HEK293 (cell line): ENCODE results near the gene ASNSD1.
A peak's percentile ranks its signal among the peaks of the same experiment; 100 is the strongest.

Experiments used
- CTCF ChIA-PET: fragments of 350-600 bp; formaldehyde crosslinking; extraction: SDS; loops from one replicate; lab custom pipeline; 2021; ENCODE audit warnings: antibody characterized with exemption; lab: Yijun Ruan, JAX
- POLR2A ChIA-PET: fragments of 300-600 bp; formaldehyde crosslinking; extraction: SDS; loops from one replicate; lab custom pipeline; 2020; ENCODE audit warnings: antibody characterized with exemption, inconsistent platforms; lab: Yijun Ruan, JAX
- H3K27ac ChIP-seq: fragments of 200-500 bp; sonication (Bioruptor generic); 2 replicates; pipeline ENCODE4 v1.5.1; 2014; ENCODE audit warnings: low read depth, low read length, control low read depth, inconsistent platforms; ENCODE audit errors: extremely low read depth
- H3K36me3 ChIP-seq, 2 experiments: fragments of 200-500 bp in 1 of 2; sonication (Bioruptor generic) in 1 of 2; 1 replicate in 1 of 2; 2 replicates in 1 of 2; pipeline ENCODE4 v1.5.1; 2014 to 2017; ENCODE audit warnings: inconsistent platforms in 2 of 2, low read length in 2 of 2; ENCODE audit not compliant: control insufficient read depth in 2 of 2, insufficient read depth in 1 of 2
- H3K4me1 ChIP-seq: fragments of 200-500 bp; sonication (Bioruptor generic); 2 replicates; pipeline ENCODE4 v1.5.1; 2014; ENCODE audit warnings: mild to moderate bottlenecking, low read length, inconsistent platforms; ENCODE audit not compliant: control insufficient read depth, insufficient read depth
- H3K4me3 ChIP-seq: 2 replicates; pipeline ENCODE4 v1.5.1; 2011; ENCODE audit warnings: low read depth, mild to moderate bottlenecking, control low read depth, low read length, moderate library complexity
- H3K9me3 ChIP-seq: fragments of 200-500 bp; sonication (Bioruptor generic); 2 replicates; pipeline ENCODE4 v1.5.1; 2014; ENCODE audit warnings: low read depth, low read length, inconsistent platforms; ENCODE audit not compliant: control insufficient read depth, insufficient read depth
- GLI2 ChIP-seq: fragments of 450-650 bp; formaldehyde crosslinking; IDR thresholded peaks from 2 replicates; pipeline ENCODE4; 2017; ENCODE audit warnings: missing biosample characterization, missing genetic modification characterization, low read depth, borderline replicate concordance
- KLF1 ChIP-seq: fragments of 450-650 bp; formaldehyde crosslinking; IDR thresholded peaks from 2 replicates; pipeline ENCODE4 v1.5.1; 2016; ENCODE audit warnings: missing biosample characterization, missing genetic modification characterization
- MZF1 ChIP-seq: fragments of 450-650 bp; formaldehyde crosslinking; IDR thresholded peaks from 2 replicates; pipeline ENCODE4 v1.5.1; 2017; ENCODE audit warnings: missing biosample characterization, missing genetic modification characterization, borderline replicate concordance
- TRIM28 ChIP-seq: IDR thresholded peaks from 2 replicates; pipeline ENCODE4 v1.6.1; 2011; ENCODE audit warnings: low read length, control low read depth, borderline replicate concordance
- WT1 ChIP-seq: fragments of 450-650 bp; formaldehyde crosslinking; IDR thresholded peaks from 2 replicates; pipeline ENCODE4 v1.5.1; 2016; ENCODE audit warnings: missing biosample characterization, missing genetic modification characterization
- ZBTB21 ChIP-seq: fragments of 450-650 bp; formaldehyde crosslinking; IDR thresholded peaks from 2 replicates; pipeline ENCODE4 v1.5.1; 2017; ENCODE audit warnings: missing biosample characterization, missing genetic modification characterization
- ZNF133 ChIP-seq: fragments of 450-650 bp; formaldehyde crosslinking; IDR thresholded peaks from 2 replicates; pipeline ENCODE4 v1.5.1; 2016; ENCODE audit warnings: missing biosample characterization, missing genetic modification characterization
- ZNF221 ChIP-seq: fragments of 450-650 bp; formaldehyde crosslinking; IDR thresholded peaks from 2 replicates; pipeline ENCODE4 v1.5.1; 2017; ENCODE audit warnings: missing biosample characterization, missing genetic modification characterization, borderline replicate concordance
- ZNF24 ChIP-seq: fragments of 450-650 bp; formaldehyde crosslinking; IDR thresholded peaks from 2 replicates; pipeline ENCODE4 v1.5.1; 2016; ENCODE audit warnings: missing biosample characterization, missing genetic modification characterization
- ZNF266 ChIP-seq: fragments of 450-650 bp; formaldehyde crosslinking; IDR thresholded peaks from 2 replicates; pipeline ENCODE4 v1.5.1; 2016; ENCODE audit warnings: missing biosample characterization, missing genetic modification characterization, low read depth
- ZNF510 ChIP-seq: fragments of 450-650 bp; formaldehyde crosslinking; IDR thresholded peaks from 2 replicates; pipeline ENCODE4 v1.5.1; 2018; ENCODE audit warnings: mild to moderate bottlenecking, missing genetic modification characterization, missing biosample characterization; ENCODE audit not compliant: insufficient replicate concordance
- ZNF521 ChIP-seq: fragments of 450-650 bp; formaldehyde crosslinking; IDR thresholded peaks from 2 replicates; pipeline ENCODE4 v1.5.1; 2017; ENCODE audit warnings: missing biosample characterization, mild to moderate bottlenecking, missing genetic modification characterization
- ZNF561 ChIP-seq: fragments of 450-650 bp; IDR thresholded peaks from 2 replicates; pipeline ENCODE4 v1.5.1; 2018; ENCODE audit warnings: missing biosample characterization, missing genetic modification characterization, borderline replicate concordance
- ZNF610 ChIP-seq: fragments of 450-650 bp; formaldehyde crosslinking; IDR thresholded peaks from 2 replicates; pipeline ENCODE4 v1.5.1; 2016; ENCODE audit warnings: missing biosample characterization, missing genetic modification characterization, borderline replicate concordance
- TF ChIP-seq, protein P1 (sequence below): fragments of 450-650 bp; formaldehyde crosslinking; IDR thresholded peaks from 2 replicates; pipeline ENCODE4 v1.5.1; 2016; ENCODE audit warnings: missing biosample characterization, missing genetic modification characterization
- TF ChIP-seq, protein P2 (sequence below): fragments of 450-650 bp; formaldehyde crosslinking; IDR thresholded peaks from 2 replicates; pipeline ENCODE4 v1.5.1; 2016; ENCODE audit warnings: missing biosample characterization, missing genetic modification characterization
- TF ChIP-seq, protein P3 (sequence below): fragments of 450-650 bp; formaldehyde crosslinking; IDR thresholded peaks from 2 replicates; pipeline ENCODE4 v1.5.1; 2016; ENCODE audit warnings: missing biosample characterization, missing genetic modification characterization
- TF ChIP-seq, protein P4 (sequence below): fragments of 450-650 bp; formaldehyde crosslinking; IDR thresholded peaks from 2 replicates; pipeline ENCODE4 v1.5.1; 2016; ENCODE audit warnings: missing biosample characterization, missing genetic modification characterization
- TF ChIP-seq, protein P5 (sequence below): fragments of 450-650 bp; formaldehyde crosslinking; IDR thresholded peaks from 2 replicates; pipeline ENCODE4 v1.5.0; 2017; ENCODE audit warnings: missing biosample characterization, missing genetic modification characterization, borderline replicate concordance

Gene ASNSD1

DNA sequence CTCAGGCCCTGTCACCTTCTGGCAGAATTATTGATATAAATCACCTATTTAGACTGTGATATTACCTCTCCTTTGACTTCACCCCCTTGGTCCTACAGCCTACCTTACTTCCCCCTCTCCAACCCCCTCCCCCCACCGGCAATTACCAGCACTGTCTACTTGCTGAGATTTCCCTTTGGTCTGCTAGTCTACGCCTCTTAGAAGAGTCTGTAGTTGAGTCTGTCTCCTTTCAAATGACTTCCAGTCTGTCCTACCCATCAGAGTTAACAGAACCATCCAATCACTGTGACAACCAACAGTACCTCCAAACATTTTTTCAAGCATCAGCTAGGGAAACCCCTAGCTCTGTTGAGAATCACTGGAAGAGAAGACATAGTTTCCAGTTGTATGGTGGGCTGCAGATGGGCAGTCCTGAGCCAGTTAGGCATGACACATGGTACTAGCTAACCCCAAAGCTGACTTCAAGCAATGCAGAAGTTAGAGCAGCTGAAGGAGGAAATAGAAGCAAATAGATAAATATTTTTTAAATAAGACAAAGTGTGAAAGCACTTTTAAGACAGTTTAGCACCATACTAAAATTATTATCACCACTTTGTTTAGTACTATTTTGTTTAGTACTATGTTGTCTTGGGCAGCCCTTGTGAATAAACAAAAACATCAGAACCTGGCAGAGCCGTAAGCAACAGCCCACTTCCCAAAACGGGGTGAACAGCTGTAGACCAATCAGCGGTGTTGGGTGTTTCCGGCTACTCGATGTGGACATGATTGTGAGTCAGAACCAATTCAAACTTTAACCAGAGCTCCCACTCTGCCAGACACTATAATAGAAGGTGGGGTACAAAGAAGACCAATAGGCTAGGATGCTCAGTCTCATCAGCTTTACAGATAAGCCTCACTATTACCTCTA lies 2.7 kb upstream of the ASNSD1 start (continued):
- TF ChIP-seq, protein P1, sequence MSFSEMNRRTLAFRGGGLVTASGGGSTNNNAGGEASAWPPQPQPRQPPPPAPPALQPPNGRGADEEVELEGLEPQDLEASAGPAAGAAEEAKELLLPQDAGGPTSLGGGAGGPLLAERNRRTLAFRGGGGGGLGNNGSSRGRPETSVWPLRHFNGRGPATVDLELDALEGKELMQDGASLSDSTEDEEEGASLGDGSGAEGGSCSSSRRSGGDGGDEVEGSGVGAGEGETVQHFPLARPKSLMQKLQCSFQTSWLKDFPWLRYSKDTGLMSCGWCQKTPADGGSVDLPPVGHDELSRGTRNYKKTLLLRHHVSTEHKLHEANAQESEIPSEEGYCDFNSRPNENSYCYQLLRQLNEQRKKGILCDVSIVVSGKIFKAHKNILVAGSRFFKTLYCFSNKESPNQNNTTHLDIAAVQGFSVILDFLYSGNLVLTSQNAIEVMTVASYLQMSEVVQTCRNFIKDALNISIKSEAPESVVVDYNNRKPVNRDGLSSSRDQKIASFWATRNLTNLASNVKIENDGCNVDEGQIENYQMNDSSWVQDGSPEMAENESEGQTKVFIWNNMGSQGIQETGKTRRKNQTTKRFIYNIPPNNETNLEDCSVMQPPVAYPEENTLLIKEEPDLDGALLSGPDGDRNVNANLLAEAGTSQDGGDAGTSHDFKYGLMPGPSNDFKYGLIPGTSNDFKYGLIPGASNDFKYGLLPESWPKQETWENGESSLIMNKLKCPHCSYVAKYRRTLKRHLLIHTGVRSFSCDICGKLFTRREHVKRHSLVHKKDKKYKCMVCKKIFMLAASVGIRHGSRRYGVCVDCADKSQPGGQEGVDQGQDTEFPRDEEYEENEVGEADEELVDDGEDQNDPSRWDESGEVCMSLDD (tag by site-specific recombination), result no peak
- TF ChIP-seq, protein P2, sequence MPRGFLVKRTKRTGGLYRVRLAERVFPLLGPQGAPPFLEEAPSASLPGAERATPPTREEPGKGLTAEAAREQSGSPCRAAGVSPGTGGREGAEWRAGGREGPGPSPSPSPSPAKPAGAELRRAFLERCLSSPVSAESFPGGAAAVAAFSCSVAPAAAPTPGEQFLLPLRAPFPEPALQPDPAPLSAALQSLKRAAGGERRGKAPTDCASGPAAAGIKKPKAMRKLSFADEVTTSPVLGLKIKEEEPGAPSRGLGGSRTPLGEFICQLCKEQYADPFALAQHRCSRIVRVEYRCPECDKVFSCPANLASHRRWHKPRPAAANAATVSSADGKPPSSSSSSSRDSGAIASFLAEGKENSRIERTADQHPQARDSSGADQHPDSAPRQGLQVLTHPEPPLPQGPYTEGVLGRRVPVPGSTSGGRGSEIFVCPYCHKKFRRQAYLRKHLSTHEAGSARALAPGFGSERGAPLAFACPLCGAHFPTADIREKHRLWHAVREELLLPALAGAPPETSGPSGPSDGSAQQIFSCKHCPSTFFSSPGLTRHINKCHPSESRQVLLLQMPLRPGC (tag by site-specific recombination), result no peak
- TF ChIP-seq ZNF221 (tag by site-specific recombination), result no peak

DNA sequence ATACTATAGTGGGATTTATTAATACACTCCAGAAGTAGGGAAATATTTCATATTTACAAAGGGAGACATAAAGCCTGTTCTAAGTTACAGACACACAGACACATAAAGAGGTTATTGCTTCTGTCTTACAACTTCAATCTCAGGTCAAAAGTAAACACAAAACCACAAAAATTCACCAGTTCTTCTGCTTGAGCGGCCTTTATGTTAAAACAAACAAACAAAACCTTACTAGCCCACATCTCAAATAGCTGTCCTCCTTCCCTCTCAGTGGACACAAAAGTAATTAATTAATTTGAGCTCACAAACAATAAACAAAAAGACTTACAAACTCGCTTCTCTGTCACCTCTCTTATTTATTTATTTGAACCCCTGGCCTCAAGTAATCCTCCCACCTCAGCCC lies 1.5 kb upstream of the ASNSD1 start:
- peaks cover 20% of the 10 kb centered on the region for H3K4me1 ChIP-seq
- CTCF ChIA-PET, result interaction anchor here (0.7 to 4.0 kb wide), 11 partner anchors 10 to 187 kb away, joined by 3 to 38 read pairs (median 8); partner anchors contain the start of gene ANKAR
- TF ChIP-seq ZNF610 (no peak), ZNF133 (tag by site-specific recombination) (no peak), TRIM28 (no peak), ZNF561 (tag by site-specific recombination) (no peak), ZNF510 (tag by site-specific recombination) (no peak), MZF1 (no peak), ZBTB21 (no peak), WT1 (peak; percentile 96), ZNF266 (tag by site-specific recombination) (no peak), KLF1 (tag by site-specific recombination) (peak; percentile 35; the same call in 1 of the 2 replicates), ZNF521 (tag by site-specific recombination) (no peak), ZNF24 (no peak), GLI2 (tag by site-specific recombination) (no peak)
- TF ChIP-seq, protein P3, sequence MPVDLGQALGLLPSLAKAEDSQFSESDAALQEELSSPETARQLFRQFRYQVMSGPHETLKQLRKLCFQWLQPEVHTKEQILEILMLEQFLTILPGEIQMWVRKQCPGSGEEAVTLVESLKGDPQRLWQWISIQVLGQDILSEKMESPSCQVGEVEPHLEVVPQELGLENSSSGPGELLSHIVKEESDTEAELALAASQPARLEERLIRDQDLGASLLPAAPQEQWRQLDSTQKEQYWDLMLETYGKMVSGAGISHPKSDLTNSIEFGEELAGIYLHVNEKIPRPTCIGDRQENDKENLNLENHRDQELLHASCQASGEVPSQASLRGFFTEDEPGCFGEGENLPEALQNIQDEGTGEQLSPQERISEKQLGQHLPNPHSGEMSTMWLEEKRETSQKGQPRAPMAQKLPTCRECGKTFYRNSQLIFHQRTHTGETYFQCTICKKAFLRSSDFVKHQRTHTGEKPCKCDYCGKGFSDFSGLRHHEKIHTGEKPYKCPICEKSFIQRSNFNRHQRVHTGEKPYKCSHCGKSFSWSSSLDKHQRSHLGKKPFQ (tag by site-specific recombination), result no peak
- TF ChIP-seq, protein P4, sequence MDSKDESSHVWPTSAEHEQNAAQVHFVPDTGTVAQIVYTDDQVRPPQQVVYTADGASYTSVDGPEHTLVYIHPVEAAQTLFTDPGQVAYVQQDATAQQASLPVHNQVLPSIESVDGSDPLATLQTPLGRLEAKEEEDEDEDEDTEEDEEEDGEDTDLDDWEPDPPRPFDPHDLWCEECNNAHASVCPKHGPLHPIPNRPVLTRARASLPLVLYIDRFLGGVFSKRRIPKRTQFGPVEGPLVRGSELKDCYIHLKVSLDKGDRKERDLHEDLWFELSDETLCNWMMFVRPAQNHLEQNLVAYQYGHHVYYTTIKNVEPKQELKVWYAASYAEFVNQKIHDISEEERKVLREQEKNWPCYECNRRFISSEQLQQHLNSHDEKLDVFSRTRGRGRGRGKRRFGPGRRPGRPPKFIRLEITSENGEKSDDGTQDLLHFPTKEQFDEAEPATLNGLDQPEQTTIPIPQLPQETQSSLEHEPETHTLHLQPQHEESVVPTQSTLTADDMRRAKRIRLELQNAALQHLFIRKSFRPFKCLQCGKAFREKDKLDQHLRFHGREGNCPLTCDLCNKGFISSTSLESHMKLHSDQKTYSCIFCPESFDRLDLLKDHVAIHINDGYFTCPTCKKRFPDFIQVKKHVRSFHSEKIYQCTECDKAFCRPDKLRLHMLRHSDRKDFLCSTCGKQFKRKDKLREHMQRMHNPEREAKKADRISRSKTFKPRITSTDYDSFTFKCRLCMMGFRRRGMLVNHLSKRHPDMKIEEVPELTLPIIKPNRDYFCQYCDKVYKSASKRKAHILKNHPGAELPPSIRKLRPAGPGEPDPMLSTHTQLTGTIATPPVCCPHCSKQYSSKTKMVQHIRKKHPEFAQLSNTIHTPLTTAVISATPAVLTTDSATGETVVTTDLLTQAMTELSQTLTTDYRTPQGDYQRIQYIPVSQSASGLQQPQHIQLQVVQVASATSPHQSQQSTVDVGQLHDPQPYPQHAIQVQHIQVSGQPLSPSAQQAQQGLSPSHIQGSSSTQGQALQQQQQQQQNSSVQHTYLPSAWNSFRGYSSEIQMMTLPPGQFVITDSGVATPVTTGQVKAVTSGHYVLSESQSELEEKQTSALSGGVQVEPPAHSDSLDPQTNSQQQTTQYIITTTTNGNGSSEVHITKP, result no peak
- TF ChIP-seq, protein P5, sequence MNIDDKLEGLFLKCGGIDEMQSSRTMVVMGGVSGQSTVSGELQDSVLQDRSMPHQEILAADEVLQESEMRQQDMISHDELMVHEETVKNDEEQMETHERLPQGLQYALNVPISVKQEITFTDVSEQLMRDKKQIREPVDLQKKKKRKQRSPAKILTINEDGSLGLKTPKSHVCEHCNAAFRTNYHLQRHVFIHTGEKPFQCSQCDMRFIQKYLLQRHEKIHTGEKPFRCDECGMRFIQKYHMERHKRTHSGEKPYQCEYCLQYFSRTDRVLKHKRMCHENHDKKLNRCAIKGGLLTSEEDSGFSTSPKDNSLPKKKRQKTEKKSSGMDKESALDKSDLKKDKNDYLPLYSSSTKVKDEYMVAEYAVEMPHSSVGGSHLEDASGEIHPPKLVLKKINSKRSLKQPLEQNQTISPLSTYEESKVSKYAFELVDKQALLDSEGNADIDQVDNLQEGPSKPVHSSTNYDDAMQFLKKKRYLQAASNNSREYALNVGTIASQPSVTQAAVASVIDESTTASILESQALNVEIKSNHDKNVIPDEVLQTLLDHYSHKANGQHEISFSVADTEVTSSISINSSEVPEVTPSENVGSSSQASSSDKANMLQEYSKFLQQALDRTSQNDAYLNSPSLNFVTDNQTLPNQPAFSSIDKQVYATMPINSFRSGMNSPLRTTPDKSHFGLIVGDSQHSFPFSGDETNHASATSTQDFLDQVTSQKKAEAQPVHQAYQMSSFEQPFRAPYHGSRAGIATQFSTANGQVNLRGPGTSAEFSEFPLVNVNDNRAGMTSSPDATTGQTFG (tag by site-specific recombination), result no peak

More for the DNA sequence above, 1.5 kb upstream of the ASNSD1 start:
- Histone ChIP-seq H3K9me3 (no peaks in the 10 kb centered on the region), H3K36me3 (peaks cover 3 to 13% of the 10 kb centered on the region in 2 experiments; a peak in 2 of 3 replicates), H3K4me3 (no peak overlapping the region), H3K27ac (no peak overlapping the region)
- POLR2A ChIA-PET, result interaction anchor here (1.0 kb wide), 1 partner anchor 79 kb away, joined by 3 read pairs; the partner anchor contains the start of gene SLC40A1
